IPS DF 19.7 (cell line): ENCODE data around the gene CCDC87.
A peak's percentile ranks its signal among the peaks of the same experiment; 100 is the strongest.
"Not testable (repeated sequence)": the region's sequence is repeated elsewhere in the genome, so short reads cannot be mapped to it uniquely, and the experiment has no call there.

Experiments
- DNase-seq: peaks from one replicate; pipeline ENCODE4 v3.0.0-alpha.2; 2013; ENCODE audit warnings: low read depth, low spot score

Gene CCDC87

DNA sequence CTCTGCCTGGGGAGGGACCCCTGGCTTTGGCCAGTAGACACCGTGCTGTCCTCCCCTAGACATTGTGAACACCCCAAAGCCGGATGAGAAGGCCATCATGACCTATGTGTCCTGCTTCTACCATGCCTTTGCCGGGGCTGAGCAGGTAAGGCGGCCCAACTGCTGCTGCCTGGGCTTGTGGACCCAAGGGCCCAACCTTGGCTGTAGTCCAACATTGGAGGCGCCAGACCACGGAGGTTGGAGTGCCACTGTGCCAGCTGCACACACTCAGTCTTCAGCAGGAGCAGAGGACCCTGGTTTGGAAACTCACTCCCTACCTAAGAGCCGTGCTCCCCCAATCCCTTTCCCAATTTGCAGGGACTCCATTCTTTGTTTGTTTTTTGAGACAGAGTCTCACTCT lies 36.8 kb downstream of the CCDC87 start:
- DNase-seq = no peak

DNA sequence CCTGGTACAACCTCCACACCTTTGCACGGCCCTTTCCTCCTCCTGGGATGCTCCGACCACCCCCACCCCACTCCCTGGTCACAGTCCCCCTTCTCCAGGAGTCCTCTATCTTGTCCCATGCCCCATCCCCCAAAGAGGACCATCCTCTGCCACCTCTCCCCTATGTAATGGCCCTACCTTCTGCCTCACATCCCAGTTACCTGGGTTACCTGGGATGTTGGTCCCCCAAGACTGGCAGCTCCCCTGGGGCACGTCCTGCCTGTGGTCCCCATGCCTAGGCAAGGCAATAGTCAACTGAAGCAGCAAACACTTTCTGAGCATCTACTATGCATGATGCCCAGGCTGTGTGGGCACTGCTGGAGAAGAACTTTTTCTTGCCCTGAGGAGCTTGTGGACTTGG lies 37.4 kb downstream of the CCDC87 start:
- DNase-seq = no peak

DNA sequence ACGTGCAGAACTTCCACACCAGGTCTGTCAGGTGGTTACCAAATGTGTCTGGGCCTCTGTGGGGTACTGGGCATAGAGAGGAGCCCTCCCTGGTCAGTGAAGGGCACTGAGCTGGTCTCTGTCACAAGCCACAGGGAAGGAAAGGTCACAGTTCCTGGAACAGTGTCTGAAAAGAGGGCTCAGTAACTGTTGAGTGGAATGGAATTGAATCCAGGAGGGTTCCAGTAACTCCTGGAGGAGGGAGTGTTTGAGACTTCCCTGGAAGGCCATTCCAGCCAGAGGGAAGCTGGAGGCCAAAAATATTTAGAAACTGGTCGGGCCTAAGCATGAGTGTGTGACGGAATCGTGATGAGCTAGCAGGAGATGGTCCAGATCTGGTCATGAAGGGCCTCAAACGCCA lies 38.3 kb downstream of the CCDC87 start:
- DNase-seq = no peak

DNA sequence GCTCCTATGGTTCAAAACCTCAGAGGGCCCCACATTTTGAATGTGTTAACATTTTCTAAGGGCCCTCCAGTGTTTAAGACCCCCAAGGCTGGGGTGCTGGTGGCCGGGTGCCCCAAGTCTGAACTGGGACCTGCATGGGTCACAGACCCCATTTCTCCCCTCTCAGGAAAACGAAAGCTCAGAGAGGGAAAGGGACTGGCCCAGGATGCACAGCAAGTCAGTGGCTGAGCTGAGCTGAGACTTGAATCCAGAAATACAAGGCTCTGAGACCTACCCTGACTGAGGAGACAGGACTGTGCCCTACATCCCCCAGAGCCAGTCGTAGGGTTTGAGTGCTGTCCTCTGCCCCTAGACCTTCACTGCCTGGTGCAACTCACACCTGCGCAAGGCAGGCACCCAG lies 42.0 kb downstream of the CCDC87 start:
- DNase-seq = no peak

DNA sequence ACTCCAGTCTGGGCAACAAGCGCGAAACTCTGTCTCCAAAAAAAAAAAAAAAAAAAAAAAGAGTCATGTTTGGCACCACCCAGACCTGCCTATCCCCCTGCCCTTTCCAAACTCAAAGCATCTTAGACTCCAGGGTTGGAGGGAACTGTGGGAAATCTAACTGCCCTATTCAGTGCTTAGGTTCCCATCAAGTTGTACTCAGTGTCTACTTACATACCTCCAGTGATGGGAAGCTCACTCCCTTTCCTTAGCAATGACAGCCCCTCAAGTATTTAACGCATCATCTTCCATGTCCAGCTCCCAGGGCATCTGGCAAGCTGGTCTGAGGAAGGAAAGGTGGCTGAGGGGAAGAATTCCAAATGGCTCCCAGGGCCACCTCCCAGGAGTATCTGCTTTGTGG lies 43.2 kb downstream of the CCDC87 start:
- DNase-seq = no peak

DNA sequence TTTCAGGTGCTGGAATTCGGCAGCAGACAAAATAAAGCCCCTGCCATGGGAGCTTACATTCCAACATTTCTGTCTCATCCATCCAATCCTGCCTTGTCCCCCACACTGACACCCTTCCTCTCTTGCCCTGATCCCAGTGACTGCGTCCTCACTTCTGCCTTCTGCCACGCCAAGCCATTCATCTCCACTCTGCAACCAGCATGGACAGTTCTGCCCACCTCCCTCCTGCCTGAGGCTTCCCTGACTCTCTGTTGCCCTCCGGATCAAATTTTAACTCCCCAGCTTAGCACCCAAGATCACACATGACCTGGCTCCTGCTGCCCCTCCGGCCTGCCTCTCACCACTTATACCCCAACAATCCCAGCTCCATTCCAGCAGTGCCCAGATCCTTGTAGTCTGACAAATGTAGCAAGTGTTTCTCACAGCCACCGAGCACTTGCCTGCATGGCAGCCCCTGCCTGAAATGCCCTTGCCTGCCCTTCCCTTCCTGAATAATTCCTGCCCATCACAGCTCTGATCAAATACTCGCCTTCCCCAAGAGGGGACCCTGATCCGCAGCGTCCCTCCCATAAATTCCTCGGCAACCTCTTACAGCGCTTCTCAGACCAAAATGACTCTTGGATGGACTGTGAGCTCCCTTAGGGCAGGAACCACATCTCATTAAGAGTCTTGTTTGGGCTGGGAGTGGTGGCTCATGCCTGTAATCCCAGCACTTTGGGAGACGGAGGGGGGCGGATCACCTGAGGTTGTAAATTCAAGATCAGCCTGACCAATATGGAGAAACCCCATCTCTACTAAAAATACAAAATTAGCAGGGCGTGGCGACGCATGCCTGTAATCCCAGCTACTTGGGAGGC lies 43.9 kb downstream of the CCDC87 start:
- no peak for DNase-seq

DNA sequence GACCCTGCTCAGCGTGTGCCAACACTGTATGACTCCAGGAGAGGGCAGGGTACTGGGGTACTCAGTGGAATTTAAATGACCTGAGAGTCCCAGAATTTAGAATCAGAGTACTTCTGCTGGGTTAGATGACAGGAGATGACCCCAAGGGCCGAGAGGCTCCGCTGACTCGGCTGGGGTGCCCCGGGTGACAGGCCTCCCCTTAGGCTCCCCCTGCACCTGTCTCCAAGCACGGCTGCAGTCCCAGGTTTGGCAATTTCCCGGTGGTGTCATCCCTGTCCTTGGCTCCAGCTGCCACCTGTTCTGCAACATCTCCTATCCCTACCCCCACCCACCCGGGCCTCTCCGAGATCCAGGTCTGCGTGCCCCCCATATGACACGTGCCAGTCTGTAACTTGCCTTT lies 44.8 kb downstream of the CCDC87 start:
- DNase-seq = no peak

DNA sequence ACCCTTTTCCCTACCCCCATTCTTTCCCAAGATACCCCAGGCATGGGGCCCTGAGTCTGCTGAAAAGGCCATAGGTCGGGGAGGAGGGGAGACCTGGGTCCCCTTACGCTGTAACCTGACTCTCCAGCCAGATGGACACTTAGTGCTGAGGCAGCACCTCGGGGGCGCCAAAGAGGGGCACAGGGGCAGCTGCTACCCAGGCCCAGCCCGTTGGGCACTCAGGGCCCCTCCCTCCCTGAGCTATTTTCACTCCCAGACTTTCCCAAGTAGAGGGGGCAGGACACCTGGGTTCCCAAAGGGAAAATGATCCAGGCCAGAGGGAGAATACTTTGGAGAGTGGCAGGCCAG lies 45.2 kb downstream of the CCDC87 start:
- DNase-seq = no peak

DNA sequence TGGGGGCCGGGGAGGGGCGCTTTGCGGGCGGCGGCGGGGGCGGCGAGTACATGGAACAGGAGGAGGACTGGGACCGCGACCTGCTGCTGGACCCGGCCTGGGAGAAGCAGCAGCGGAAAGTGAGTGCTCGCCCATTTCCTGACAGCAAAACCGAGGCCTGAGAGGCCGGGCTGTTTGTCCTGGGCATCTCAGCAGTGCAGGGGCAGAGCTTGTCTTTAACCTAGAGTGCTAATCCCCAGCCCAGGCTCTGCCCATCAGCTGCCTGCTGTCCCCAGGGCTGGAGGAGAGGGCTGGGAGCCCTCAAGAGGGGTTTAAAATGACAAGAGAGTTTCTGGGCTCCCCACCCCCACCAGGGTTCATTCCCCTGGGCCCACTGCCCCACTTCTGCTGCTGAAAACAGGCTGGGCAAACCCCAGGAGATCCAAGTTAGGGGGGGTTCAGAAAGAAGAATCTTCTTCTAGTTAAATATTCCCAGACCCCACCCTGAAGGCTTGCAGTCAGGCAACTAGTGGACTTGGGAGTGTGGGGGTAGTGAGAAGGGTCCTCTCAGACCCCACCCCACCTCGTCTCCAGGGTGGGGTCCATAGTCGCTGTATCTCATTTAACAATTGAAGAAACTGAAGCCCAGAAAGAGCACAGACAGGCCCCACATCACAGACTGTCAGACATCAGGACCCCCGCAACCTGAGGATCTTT lies 45.7 kb downstream of the CCDC87 start:
- DNase-seq = no peak

DNA sequence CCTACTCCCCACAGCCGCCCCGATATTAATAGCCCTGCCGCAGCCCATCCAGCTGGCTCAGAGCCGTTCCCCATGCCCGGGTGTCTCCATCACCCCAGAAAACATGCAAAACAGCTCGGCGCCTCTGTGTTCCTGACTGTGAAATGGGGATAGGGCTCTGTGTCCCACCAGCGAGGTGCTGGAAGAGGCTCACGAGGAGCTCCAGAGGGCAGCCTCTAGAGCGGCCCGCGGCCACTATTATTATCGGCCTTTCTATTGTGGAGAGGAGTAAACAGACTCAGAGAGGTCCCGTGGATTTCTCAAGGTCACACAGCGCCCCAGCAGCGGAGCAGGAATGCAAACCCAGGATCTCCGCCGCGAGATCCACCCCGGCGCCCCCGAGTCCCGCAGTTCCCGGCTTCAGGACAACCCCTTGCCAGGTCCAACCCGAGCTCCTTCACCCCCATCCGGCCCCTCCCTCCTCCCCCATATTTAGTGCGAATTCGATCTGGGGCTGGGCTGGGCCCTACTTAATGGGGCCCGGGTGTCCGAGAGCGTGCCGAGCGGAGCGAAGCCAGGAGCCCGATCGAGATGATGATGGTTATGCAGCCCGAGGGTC lies 46.4 kb downstream of the CCDC87 start, which contains the start of gene ACTN3:
TSS of gene ACTN3 (plus strand) at position 536 of the 598 bp plus-strand sequence. CDS start at position 571, 35 bp downstream.
- peak; percentile 50 for DNase-seq

DNA sequence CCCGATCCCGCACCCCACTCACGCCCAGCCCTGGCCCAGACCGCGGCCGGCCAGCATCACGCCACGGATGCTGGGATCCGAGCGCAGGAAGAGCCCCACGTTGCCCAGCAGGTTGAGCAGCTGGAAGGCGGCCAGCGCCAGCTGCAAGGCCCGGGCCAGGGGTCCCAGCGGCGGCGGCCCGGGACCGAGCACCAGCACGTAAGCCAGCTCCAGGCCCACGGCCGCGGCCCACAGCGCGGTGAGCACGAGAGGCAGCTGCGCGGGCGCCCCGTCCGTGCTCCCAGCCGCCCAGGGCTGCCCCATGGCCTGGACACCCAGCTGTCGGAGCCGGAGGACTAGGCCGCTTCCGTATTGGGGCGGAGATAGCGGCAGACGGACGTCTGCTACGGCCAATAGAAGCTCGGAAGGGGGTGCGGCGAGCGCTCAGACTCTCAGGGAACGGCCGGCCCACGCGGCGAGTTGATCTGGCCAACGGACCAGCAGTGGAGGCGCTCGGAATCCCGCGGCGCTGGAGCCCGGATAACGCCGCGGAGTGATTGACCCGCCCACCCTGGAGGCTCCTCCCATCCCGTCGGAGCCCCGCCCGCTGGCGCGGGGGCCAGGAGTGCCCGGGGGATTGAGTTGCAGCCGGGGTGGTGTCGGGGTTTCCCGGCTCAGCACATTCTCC lies 47.0 kb downstream of the CCDC87 start, which contains the start of gene ZDHHC24:
TSS of gene ZDHHC24 (minus strand) at position 348 of the 667 bp plus-strand sequence. CDS start at position 303, 45 bp downstream.
- DNase-seq = peak; percentile 82

DNA sequence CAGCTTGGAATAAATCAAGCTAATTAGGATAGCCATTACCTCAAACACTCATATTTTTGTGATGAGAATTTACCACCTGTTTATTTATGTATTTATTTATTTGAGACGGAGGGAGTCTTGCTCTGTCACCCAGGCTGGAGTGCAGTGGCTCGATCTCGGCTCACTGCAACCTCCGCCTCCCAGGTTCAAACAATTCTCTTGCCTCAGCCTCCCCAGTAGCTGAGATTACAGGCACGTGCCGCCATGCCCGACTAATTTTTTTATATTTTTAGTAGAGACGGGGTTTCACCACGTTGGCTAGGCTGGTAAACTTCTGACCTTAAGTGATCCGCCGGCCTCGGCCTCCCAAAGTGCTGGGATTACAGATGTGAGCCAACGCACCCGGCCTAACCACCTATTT lies 47.9 kb downstream of the CCDC87 start:
- not testable (repeated sequence) for DNase-seq

DNA sequence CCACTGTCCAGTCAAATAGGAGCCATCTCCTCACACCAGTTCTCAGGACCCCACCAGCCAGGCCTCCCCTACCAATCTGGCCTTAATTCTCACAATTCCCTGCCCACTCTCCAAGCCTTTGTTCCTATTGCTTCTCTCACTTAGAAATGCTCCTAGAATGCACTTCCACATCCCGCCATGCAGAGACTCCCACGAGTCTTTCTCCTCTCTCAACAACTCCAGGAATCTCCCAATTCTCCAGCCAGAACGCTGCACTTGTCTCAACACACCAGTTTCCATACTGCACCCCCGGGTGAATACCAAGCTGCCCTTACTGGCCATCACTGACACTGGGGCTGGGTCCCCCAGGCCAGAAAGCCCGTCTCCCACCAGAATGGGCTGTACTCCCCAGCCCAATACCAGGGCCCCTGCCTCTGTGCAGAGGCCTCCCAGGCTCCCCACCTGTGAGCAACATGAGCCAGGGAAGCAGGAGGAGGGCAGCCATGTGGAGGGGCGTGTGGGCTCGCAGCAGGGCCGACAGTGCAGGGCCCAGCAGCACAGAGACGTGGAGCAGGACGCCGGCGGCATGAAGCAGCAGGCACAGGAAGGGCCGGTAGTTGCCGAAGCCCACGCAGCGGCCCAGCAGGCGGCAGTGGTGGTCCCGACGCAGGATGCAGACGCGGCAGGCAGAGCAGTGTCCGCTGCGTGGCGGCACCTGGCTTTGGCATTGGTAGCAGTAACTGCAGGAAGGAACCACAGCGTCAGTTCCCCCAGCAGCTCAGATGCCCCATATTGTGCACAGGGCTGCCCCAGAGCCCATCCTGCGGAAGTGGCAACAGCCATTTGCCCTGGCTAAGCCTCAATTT lies 49.4 kb downstream of the CCDC87 start:
- no peak for DNase-seq

DNA sequence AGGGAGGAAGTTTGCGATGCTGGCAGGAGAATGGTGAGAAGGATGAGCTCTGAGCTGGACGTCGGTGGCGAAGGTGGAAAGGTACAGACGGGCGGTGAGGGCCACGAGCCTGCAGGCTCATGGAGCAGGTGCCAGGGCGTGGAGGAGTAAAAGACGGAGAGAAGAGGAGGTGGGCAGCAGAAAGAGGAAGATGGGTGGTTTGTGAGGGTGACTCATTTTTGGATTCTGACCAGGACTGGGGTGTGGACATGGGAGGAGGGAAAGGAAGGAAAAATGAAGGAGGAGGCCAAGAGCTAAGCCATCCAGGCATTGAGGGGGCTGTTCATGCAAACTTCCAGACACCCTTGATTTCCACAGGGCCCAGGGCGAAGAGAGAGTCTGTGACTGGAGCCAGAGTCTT lies 50.5 kb downstream of the CCDC87 start:
- no peak for DNase-seq

DNA sequence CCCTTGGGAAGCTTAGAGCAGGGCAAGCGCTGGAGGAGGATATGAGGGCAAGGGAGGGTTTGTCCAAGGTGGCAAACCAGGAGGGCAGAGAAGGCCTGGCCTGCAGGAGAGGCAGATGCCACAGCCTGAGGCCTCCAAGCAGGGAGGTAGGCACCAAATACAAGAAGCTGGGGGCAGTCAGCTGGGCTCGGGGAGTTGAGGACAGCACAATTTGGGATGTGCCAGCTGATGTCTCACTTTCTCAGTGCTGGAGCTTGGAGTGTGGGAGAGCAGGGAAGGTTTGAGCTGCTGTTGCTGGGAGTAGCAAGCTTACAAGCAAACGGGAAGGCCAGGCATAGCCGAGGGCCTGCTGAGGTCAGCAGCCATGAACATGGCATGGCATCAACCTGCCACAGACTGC lies 51.0 kb downstream of the CCDC87 start:
- no peak for DNase-seq

DNA sequence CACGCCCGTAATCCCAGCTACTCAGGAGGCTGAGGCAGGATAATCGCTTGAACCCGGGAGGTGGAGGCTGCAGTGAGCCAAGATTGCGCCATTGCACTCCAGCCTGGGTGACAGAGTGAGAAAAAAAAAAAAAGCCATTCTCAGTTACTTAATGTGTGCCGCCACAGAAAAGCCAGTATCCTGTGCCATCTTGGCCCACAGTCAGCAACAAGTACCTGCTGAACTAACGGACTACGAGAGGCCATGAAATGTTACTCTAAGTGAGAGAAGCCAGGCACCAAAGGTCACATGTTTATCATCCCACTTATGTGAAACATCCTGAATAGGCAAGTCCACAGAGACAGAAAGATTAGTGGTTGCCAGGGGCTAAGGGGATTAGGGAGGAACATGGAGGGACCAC lies 52.3 kb downstream of the CCDC87 start:
- not testable (repeated sequence) for DNase-seq
